Aorta (tissue), 5 donors: ENCODE results near the gene ULBP2. TPM values are rescaled to one million over a fixed set of nuclear protein-coding genes. Genes with fewer than 3 reads are reported as not detected.
"Not testable (repeated sequence)": the region's sequence is repeated elsewhere in the genome, so short reads cannot be mapped to it uniquely, and the experiment has no call there.

Source experiments
- ATAC-seq: fragments of 200-7000 bp; cut with Tn5 transposase; one replicate; pipeline ENCODE4 v1.9.1; 2022; ENCODE audit warnings: moderate library complexity; ENCODE audit not compliant: low FRiP score
- DNase-seq, 2 donors: peaks; one replicate each; pipeline ENCODE4 v3.0.0-alpha.2; 2020
- H3K27ac ChIP-seq, 2 donors: one replicate each; pipeline ENCODE4 v1.5.1; 2013; ENCODE audit warnings: low read length in 2 of 2, mild to moderate bottlenecking in 2 of 2, moderate library complexity in 2 of 2, control low read depth in 1 of 2, inconsistent platforms in 1 of 2, low read depth in 1 of 2
- H3K27me3 ChIP-seq, 2 donors: one replicate each; pipeline ENCODE4 v1.6.1; 2013; ENCODE audit warnings: control low read depth in 1 of 2, low read length in 1 of 2, mild to moderate bottlenecking in 1 of 2, moderate library complexity in 1 of 2; ENCODE audit not compliant: insufficient read depth in 2 of 2, control insufficient read depth in 1 of 2
- H3K36me3 ChIP-seq, 2 donors: one replicate each; pipeline ENCODE4 v1.6.1; 2013; ENCODE audit warnings: control low read depth in 1 of 2, low read length in 1 of 2, mild to moderate bottlenecking in 1 of 2; ENCODE audit not compliant: insufficient read depth in 2 of 2, control insufficient read depth in 1 of 2
- H3K4me1 ChIP-seq, 2 donors: one replicate each; pipeline ENCODE4 v1.6.1; 2013; ENCODE audit warnings: low read length in 2 of 2, control low read depth in 1 of 2, mild to moderate bottlenecking in 1 of 2, moderate library complexity in 1 of 2; ENCODE audit not compliant: insufficient read depth in 2 of 2, control insufficient read depth in 1 of 2
- H3K4me3 ChIP-seq, 2 donors: one replicate each; pipeline ENCODE4 v1.5.1; 2013; ENCODE audit warnings: low read length in 2 of 2, control low read depth in 1 of 2, mild to moderate bottlenecking in 1 of 2
- H3K9me3 ChIP-seq: one replicate; pipeline ENCODE4 v1.6.1; 2013; ENCODE audit warnings: mild to moderate bottlenecking, low read length; ENCODE audit not compliant: control insufficient read depth
- WGBS, 2 donors: extraction: QIAGEN DNeasy Blood & Tissue Kit; methylation state at CpG; one replicate each; pipeline ENCODE4 v1.1.7; 2013; 5-methylcytosine and 5-hydroxymethylcytosine counted together
- intact Hi-C, 2 donors: fragments of 100-400 bp; cut with DNase I; formaldehyde crosslinking; loops; one replicate each; pipeline versions ENCODE4 v1.14.2 to v1.15.0; 2022
- polyA plus RNA-seq, 2 donors: library from polyadenylated mRNA; stranded (reverse); fragments of 200-250 nt; gene quantifications; one replicate each; pipeline ENCODE4 v1.2.3, GENCODE V29; 2013
- total RNA-seq, 2 donors: library from RNA; stranded (reverse); fragmentation: NEBNext Ultra II Directional; extraction: Animal tissue kit (Norgen Biotek cat#: 25700); gene quantifications; one replicate each; pipeline ENCODE4 v1.2.1, GENCODE V29; 2021
- donor health status: healthy with polysubstance abuse.
- donor health status: Bipolar disorder and iron deficiency.
- donor health status: DM: no; HTN: no; CAD: no.
- donor health status: DM: no; HTN: no; CAD: no.
- donor health status: DM: yes; HTN: yes; CAD: no.

ULBP2 gene
- total and polyA plus RNA-seq, 4 donors: 0.36 to 0.68 (median 0.66) TPM; not detected in 1

- ATAC-seq: no peak
- intact Hi-C loops: no loop called here
These were observed 27.8 kb downstream of the ULBP2 start for GRCh38 chr6:149969635-149970034.

GRCh38 chr6:149974394-149974793 lies 32.6 kb downstream of the ULBP2 start:
- H3K27me3 ChIP-seq, H3K4me1 ChIP-seq, H3K27ac ChIP-seq, ATAC-seq, DNase-seq, H3K9me3 ChIP-seq, intact Hi-C loops, H3K4me3 ChIP-seq, H3K36me3 ChIP-seq: not testable (repeated sequence)
- WGBS, 2 donors: 67 to 73% methylated on average over 6 of the region's 6 CpGs

More at GRCh38 chr6:149969635-149970034, 27.8 kb downstream of the ULBP2 start:
- DNase-seq: no peak
- Histone ChIP-seq H3K4me3 (no peak overlapping the region), H3K27ac (no peak overlapping the region), H3K27me3 (no peaks in the 10 kb centered on the region), H3K36me3 (no peaks in the 10 kb centered on the region), H3K9me3 (no peaks in the 10 kb centered on the region), H3K4me1 (no peaks in the 10 kb centered on the region)
- 90 to 93% methylated on average over 2 of the region's 2 CpGs for WGBS, 2 donors

- intact Hi-C loops: no loop called here
- no peaks in the 10 kb centered on the region for H3K27me3 ChIP-seq
- ATAC-seq (no peak), DNase-seq (no peak)
- no peaks in the 10 kb centered on the region for H3K4me1 ChIP-seq
- H3K36me3 ChIP-seq: no peaks in the 10 kb centered on the region
- 32 to 40% methylated on average over 3 of the region's 3 CpGs for WGBS, 2 donors
- no peak overlapping the region for H3K4me3 ChIP-seq
- peaks cover 1% of the 10 kb centered on the region for H3K9me3 ChIP-seq
- no peak overlapping the region for H3K27ac ChIP-seq
These were observed 33.0 kb downstream of the ULBP2 start for GRCh38 chr6:149974825-149975224.

- intact Hi-C loops: no loop called here
- ATAC-seq (no peak), DNase-seq (no peak)
- peaks cover 1% of the 10 kb centered on the region for H3K9me3 ChIP-seq
- no peak overlapping the region for H3K27ac ChIP-seq
- no peaks in the 10 kb centered on the region for H3K4me1 ChIP-seq
- no peak overlapping the region for H3K4me3 ChIP-seq
- no peaks in the 10 kb centered on the region for H3K36me3 ChIP-seq
- no peaks in the 10 kb centered on the region for H3K27me3 ChIP-seq
These were observed 33.6 kb downstream of the ULBP2 start for GRCh38 chr6:149975400-149975799.

- no peak for ATAC-seq
- DNase-seq: no peak
- no peaks in the 10 kb centered on the region for H3K27me3 ChIP-seq
- no peaks in the 10 kb centered on the region for H3K36me3 ChIP-seq
- no peaks in the 10 kb centered on the region for H3K4me1 ChIP-seq
- WGBS, 2 donors: 64 to 87% methylated on average over 4 of the region's 4 CpGs
- peaks cover 1% of the 10 kb centered on the region for H3K9me3 ChIP-seq
- H3K27ac ChIP-seq: no peak overlapping the region
- no peak overlapping the region for H3K4me3 ChIP-seq
- intact Hi-C loops: no loop called here
These were observed 35.4 kb downstream of the ULBP2 start for GRCh38 chr6:149977221-149977620.

GRCh38 chr6:149978610-149979009 lies 36.8 kb downstream of the ULBP2 start:
- ATAC-seq (no peak), DNase-seq (no peak)
- H3K9me3 ChIP-seq: peaks cover 1% of the 10 kb centered on the region
- intact Hi-C loops: no loop called here
- no peaks in the 10 kb centered on the region for H3K36me3 ChIP-seq
- no peak overlapping the region for H3K4me3 ChIP-seq
- no peak overlapping the region for H3K27ac ChIP-seq
- H3K4me1 ChIP-seq: no peaks in the 10 kb centered on the region
- no peaks in the 10 kb centered on the region for H3K27me3 ChIP-seq

GRCh38 chr6:149979293-149979692 lies 37.5 kb downstream of the ULBP2 start:
- Histone ChIP-seq H3K36me3 (no peaks in the 10 kb centered on the region), H3K4me1 (no peaks in the 10 kb centered on the region), H3K27me3 (no peaks in the 10 kb centered on the region), H3K27ac (no peak overlapping the region), H3K9me3 (peaks cover 1% of the 10 kb centered on the region), H3K4me3 (no peak overlapping the region)
- 67 to 78% methylated on average over 6 of the region's 6 CpGs for WGBS, 2 donors
- no peak for DNase-seq
- intact Hi-C loops: no loop called here
- ATAC-seq: no peak

GRCh38 chr6:149983145-149983544 lies 41.3 kb downstream of the ULBP2 start:
- intact Hi-C loops: no loop called here
- no peak overlapping the region for H3K27ac ChIP-seq
- WGBS, 2 donors: 23 to 26% methylated on average over 9 of the region's 9 CpGs
- H3K36me3 ChIP-seq: no peaks in the 10 kb centered on the region
- no peaks in the 10 kb centered on the region for H3K4me1 ChIP-seq
- no peak for DNase-seq
- peaks cover 0 to 5% of the 10 kb centered on the region in 2 donors for H3K27me3 ChIP-seq
- no peaks in the 10 kb centered on the region for H3K9me3 ChIP-seq
- no peak overlapping the region for H3K4me3 ChIP-seq
- ATAC-seq: no peak

GRCh38 chr6:149984773-149985172 lies 43.0 kb downstream of the ULBP2 start:
- WGBS, 2 donors: 40 to 56% methylated on average over 5 of the region's 5 CpGs
- Histone ChIP-seq H3K27me3 (peaks cover 0 to 5% of the 10 kb centered on the region in 2 donors), H3K27ac (no peak overlapping the region), H3K9me3 (peaks cover 6% of the 10 kb centered on the region), H3K4me3 (no peak overlapping the region), H3K36me3 (no peaks in the 10 kb centered on the region), H3K4me1 (no peaks in the 10 kb centered on the region)
- ATAC-seq: no peak
- peak in 1 of 2 donors; percentile 32 for DNase-seq
- intact Hi-C loops: no loop called here
